Stimulated activated CD4-positive, alpha-beta T cell treated with anti-CD3 and anti-CD28 coated beads, Interleukin-2, amount 100 ng/mL, for 24 hours (primary cell): Measurements from ENCODE around the gene SIGLEC7.

Experiments
- DNase-seq, 2 donors: peaks; one replicate each; pipeline ENCODE4 v3.0.0-alpha.2; 2020

The SIGLEC7 gene

DNA sequence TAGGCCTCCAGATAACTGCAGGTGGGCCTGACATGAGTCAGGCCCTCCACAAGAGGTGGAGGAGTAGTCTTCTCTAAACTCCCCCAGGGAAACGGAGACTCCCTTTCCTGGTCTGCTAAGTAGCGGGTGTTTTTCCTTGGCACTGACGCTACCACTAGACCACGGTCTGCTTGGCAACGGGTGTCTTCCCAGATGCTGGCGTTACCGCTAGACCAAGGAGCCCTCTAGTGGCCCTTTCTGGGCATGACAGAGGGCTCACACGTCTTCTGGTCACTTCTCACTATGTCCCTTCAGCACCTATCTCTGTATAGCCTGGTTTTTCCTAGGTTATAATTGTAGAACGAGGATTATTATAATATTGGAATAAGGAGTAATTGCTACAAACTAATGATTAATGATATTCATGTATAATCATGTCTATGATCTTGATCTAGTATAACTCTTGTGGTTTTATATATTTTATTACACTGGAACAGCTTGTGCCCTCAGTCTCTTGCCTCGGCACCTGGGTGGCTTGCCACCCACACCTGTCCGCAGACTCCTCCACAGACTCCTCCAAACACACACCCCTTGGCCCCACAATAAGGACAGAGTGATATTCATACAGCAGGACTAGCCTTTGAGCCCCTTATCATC, 27.3 kb downstream of the SIGLEC7 start:
- DNase-seq: peak; percentile 74 to 77

DNA sequence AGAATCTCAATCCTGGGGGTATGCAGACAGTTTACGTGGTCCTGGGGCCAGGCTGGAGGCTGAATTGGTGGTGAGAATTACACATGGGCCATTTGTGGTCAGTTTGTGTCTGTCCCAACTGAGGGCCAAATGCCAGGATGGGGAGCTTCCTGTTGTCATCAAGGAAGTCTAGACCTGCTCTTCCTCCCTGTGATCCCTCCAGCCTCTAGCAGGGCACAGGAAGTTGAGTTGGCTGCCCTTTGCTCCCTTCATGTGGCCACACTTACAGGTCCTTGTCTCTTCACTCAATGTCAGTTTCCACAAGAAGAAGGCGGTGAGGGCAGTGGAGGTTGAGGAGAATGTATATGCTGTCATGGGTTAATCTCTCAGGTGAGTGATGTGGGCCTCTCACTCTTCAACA, 30.1 kb downstream of the SIGLEC7 start:
- no peak for DNase-seq

DNA sequence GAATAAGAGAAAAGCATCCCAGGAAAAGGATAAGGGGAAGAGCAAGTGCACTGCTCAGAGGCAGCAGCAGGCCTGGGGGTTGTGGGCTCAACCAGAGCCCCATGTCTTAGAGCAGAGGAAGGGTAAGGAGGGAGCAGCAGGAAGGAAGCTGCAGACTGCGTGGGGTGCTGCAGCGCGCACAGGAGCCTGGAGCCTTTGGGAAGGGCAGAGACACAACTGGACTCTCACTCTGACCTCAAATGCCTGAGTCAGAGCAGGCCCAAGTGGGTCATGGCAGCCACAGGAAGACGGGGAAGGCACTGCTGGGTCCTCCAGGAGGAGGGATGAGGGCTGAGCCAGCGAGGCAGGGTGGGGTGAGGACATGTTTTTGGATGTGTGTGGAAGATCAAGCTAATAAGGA, 31.6 kb downstream of the SIGLEC7 start:
- no peak for DNase-seq

GRCh38 chr19:51179256-51179655, 37.2 kb downstream of the SIGLEC7 start:
- DNase-seq: no peak

GRCh38 chr19:51181377-51181912, 39.3 kb downstream of the SIGLEC7 start:
- no peak for DNase-seq

GRCh38 chr19:51181913-51182419, 39.9 kb downstream of the SIGLEC7 start:
- peak in 1 of 2 donors; percentile 47 for DNase-seq

DNA sequence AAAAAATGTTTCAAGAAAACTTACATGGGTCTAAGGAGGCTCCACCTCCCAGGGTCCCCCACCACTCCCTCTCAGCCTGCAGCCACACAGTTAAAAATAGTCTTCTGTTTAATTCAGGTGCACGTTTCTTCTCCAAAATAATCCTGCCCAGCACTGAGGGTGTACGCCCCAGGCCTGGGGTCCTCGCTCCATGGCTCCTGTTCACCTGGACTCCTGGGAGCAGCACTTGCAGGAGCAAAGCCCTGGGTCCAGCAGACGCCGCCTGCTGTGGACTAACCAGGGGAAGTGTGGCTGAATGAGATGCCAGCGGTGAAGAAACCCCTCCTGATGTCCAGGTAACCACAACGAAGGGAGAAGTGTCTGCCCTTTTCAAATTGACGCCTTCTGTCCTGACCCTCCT, 41.5 kb downstream of the SIGLEC7 start:
- DNase-seq: no peak

DNA sequence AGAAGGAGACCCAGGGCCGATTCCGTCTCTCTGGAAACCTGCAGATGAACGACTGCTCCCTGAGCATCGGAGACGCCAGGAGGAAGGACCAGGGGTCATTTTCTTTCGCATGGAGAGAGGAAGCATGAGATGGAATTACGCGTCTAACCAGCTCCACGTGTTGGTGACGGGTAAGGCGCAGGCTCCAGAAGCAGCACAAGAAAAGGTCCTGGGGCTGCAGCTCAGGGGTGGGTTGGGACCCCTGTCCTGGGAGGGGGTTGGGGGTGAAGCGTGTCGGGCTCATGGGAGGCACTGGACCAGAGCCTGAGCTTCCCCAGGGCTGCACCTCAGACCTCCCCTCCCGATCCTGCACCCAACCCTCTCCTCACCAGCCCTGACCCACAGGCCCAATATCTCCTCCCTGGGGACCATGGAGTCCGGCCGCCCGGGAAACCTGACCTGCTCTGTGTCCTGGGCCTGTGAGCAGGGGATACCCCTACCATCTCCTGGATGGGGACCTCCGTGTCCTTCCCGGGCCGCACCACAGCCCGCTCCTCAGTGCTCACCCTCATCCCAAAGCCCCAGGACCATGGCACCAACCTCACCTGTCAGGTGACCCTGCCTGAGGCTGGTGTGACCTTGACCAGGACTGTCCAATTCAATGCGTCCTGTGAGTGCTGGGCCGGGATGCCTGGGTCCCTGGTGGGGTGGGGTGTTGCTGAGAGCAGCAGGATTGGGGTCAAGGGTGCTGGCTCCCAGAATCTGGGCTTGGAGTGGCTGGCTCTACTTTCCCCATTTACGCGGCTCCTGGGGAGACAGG, 43.2 kb downstream of the SIGLEC7 start:
- DNase-seq: no peak

DNA sequence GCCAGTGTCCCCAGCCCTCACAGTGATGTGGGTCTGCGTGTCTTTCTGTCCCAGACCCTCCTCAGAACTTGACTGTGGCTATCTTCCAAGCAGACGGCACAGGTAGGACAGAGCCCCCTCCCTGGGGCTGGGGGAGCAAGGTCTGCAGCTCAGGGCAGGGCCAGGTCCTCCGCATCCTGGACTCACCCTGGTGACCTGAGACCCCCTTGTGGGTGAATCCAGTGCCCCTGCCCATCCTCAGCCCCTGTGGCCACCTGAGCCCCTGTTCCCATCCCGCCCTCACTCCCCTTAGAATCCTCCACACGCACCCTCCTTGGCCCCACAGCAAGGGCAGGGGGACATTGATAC, 43.7 kb downstream of the SIGLEC7 start:
- DNase-seq: no peak

GRCh38 chr19:51186323-51186722, 44.2 kb downstream of the SIGLEC7 start:
- DNase-seq: no peak

DNA sequence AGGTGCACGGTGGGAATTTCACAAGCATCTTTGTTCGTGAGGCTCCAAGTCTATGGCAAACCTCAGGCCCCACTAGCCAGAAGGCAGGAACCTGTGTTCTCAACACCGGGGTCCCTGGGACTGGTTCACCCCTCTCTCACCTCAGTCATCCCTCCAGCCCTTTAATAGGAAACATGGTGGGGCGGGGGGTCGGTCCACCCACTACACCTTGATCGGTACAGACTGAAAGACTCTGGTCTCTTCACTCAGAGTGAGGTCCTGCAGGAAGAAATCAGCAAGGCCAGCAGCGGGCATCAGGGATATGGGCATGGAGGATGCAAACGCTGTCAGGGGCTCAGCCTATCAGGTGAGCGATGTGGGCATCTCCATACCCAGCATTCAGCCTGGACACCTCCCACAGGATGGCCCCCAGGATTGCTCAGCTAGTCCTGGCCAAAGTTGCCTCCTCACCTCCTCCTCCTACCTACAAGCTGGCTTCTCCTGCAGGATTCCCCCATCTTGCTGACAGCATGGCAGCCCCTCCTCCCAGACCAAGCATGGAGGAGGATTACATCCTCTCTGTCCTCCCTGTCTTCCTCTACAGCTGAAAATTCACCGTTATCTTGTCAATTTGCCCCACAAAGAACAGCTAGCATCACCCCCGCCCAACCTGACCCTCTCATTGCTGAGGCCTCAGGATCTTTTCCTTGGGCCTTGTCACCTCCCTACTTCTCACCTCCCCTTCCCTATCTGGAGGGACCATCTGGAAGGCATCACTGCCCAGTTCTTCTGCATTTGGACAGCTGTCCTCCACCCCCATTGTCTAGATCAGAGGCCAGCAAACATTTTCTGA, 45.5 kb downstream of the SIGLEC7 start:
- no peak for DNase-seq

GRCh38 chr19:51188227-51188559, 46.1 kb downstream of the SIGLEC7 start:
- DNase-seq: no peak

DNA sequence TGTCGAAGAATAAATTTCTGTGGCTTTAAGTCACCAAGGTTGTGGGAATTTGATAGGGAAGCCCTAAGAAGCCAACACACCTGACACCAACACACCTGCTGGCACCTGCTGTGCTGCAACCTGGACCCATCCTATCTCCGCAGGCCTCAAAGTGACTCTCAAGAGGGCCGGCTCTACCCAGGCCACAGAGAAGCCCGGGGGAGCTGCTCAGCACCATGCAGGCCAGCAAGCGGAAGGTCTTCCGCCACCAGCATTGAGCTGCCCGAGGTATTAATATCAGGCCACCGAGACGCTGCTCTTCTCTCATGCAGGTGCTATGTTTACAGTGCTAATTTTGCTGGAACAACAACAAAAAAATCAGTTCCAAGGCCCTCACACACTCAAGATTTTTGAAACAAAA, 50.6 kb downstream of the SIGLEC7 start:
- no peak for DNase-seq

DNA sequence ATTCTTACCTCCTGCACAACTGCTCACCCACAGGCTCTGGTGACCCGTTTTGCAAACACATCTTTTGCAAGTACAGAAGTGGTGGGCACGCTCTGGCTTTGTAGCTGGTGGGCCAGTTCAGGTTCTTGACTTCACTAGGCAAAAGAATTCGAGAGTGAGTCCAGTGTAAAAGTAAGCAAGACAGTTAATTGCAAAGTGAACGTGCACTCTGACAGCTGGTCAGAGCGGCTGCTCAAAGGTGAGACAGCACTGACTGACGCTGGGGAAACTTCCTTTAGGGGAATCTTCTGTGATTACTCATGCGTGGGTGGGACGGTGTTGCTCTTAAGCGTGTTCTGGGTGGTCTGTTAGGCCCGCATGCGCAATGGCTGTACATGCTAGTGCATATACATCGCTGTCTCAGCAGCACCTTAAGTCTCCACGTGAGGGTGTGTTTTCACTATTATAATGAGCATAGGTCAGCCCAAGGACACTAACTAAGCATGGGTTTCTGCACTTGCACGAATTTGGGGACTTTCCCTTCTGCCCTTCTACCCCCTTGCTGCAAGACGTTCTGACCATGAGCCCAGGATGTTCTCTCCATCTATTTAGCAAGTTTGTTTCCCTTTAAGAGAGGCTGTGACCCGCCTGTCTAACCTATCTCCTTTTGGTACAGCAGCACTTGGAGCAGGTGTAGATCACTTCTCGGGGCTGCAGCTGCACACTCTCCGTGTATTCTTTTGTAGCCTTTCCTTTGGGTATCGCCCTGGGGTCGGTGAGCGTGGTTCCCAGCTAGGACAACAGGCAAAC, 52.6 kb downstream of the SIGLEC7 start:
- DNase-seq: no peak

DNA sequence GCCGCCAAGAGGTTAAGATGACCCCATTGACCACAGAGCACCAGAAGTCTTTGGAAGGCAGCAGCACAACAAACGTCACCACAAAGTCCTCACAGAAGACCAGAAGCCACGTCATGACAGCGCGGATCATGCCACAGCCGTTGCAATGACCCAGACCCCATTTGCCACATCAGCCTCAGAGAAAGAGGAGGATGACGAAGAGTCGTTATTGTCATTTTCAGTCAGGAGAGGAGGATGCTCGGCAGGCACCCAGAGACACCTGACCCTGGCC, 53.1 kb downstream of the SIGLEC7 start:
- no peak for DNase-seq

GRCh38 chr19:51195616-51196015, 53.5 kb downstream of the SIGLEC7 start:
- DNase-seq: no peak

- no peak for DNase-seq
Observed at GRCh38 chr19:51196181-51196580, 54.1 kb downstream of the SIGLEC7 start.

GRCh38 chr19:51198641-51199040, 56.5 kb downstream of the SIGLEC7 start:
- no peak for DNase-seq

- no peak for DNase-seq
Observed at GRCh38 chr19:51200071-51200666, 58.1 kb downstream of the SIGLEC7 start.

GRCh38 chr19:51201712-51202111, 59.6 kb downstream of the SIGLEC7 start:
- no peak for DNase-seq
